ENCODE results near the gene GAB1. TPM values are rescaled to one million over a fixed set of nuclear protein-coding genes. Genes with fewer than 3 reads are reported as not detected.

GAB1 gene
- total RNA-seq, 2 donors from 2014 or later = 28.3 to 33.3 TPM

DNA sequence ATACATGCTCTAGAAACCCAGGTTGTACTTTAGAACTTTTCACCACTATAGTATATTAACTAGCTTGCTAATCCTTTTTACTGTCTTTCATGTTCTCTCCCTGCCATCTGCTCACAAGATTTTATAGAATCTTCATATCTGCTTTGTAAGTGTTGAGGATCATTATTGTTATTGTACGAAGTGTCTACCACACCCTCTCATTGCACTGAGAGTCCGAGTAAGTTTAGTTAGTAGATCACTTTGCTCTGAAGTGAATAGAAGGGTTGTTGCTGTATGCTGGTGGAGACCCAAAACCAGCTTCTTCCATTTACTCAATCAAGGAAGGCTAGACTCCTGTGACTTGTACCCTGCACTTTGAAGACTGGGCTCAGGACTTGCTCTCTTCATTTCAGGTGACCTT, 17.1 kb downstream of the GAB1 start:
- Mint-ChIP-seq H3K4me3 (no peak overlapping the region), H3K27me3 (ENCODE audit: insufficient read depth) (no peaks in the 10 kb centered on the region), H3K4me1 (peaks cover 44% of the 10 kb centered on the region), H3K36me3 (ENCODE audit: low read depth) (peaks cover 2% of the 10 kb centered on the region), H3K9me3 (no peaks in the 10 kb centered on the region), H3K27ac (no peak overlapping the region)
- Histone ChIP-seq H3K27me3 (ENCODE audit: control insufficient read depth, insufficient read depth, low read length, poor library complexity, severe bottlenecking) (no peaks in the 10 kb centered on the region), H3K4me3 (ENCODE audit: low read length) (no peak overlapping the region), H3K9me3 (ENCODE audit: control insufficient read depth, low read length) (no peaks in the 10 kb centered on the region), H3K27ac (ENCODE audit: low read depth, low read length) (no peak overlapping the region), H3K36me3 (ENCODE audit: control insufficient read depth, insufficient read depth, low read length) (no peaks in the 10 kb centered on the region), H3K9ac (ENCODE audit: extremely low read depth, low read length, poor library complexity, severe bottlenecking) (no peak overlapping the region), H3K4me1 (ENCODE audit: control insufficient read depth, insufficient read depth, low read length) (peaks cover 6% of the 10 kb centered on the region)
- 86% methylated on average over 2 of the region's 2 CpGs; no CpG with 5 or more reads in 1 of the 2 experiments for WGBS, 2 experiments (ENCODE audit: insufficient coverage in 1 of 2, insufficient read length in 1 of 2)
- TF ChIP-seq, protein P1, sequence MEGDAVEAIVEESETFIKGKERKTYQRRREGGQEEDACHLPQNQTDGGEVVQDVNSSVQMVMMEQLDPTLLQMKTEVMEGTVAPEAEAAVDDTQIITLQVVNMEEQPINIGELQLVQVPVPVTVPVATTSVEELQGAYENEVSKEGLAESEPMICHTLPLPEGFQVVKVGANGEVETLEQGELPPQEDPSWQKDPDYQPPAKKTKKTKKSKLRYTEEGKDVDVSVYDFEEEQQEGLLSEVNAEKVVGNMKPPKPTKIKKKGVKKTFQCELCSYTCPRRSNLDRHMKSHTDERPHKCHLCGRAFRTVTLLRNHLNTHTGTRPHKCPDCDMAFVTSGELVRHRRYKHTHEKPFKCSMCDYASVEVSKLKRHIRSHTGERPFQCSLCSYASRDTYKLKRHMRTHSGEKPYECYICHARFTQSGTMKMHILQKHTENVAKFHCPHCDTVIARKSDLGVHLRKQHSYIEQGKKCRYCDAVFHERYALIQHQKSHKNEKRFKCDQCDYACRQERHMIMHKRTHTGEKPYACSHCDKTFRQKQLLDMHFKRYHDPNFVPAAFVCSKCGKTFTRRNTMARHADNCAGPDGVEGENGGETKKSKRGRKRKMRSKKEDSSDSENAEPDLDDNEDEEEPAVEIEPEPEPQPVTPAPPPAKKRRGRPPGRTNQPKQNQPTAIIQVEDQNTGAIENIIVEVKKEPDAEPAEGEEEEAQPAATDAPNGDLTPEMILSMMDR (conservative IDR thresholded peaks at IDR 0.05) = no peak
- no peak for DNase-seq

DNA sequence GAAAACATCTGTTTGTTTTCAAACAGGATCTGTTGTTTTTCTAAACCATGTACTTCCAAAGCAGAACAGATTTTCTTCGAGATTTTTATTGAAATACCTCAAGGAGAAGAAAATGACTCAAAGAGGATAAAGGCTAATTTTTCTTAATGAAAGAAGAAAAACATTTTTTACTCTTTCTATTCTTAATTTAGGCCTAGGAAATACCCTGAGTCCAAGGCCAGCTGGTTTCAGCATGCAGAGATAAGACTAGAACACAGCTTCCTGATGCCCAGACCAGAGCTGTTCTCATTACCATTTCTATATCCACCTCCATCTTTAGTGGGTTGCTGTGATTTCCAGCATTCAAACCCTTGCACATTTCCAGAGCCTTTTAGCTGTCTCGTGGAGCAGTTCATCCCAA, 18.3 kb downstream of the GAB1 start:
- DNase-seq = no peak
- H3K4me3 Mint-ChIP-seq = no peak overlapping the region
- H3K27me3 Mint-ChIP-seq (ENCODE audit: insufficient read depth) = no peaks in the 10 kb centered on the region
- Histone ChIP-seq H3K4me3 (ENCODE audit: low read length) (no peak overlapping the region), H3K27ac (ENCODE audit: low read depth, low read length) (no peak overlapping the region), H3K27me3 (ENCODE audit: control insufficient read depth, insufficient read depth, low read length, poor library complexity, severe bottlenecking) (no peaks in the 10 kb centered on the region), H3K4me1 (ENCODE audit: control insufficient read depth, insufficient read depth, low read length) (peaks cover 6% of the 10 kb centered on the region), H3K9ac (ENCODE audit: extremely low read depth, low read length, poor library complexity, severe bottlenecking) (no peak overlapping the region), H3K9me3 (ENCODE audit: control insufficient read depth, low read length) (no peaks in the 10 kb centered on the region), H3K36me3 (ENCODE audit: control insufficient read depth, insufficient read depth, low read length) (no peaks in the 10 kb centered on the region)
- H3K27ac Mint-ChIP-seq = peak overlapping the region; percentile 91
- no peaks in the 10 kb centered on the region for H3K9me3 Mint-ChIP-seq
- WGBS, 2 experiments (ENCODE audit: insufficient coverage in 1 of 2, insufficient read length in 1 of 2) = 94% methylated on average over 2 of the region's 2 CpGs; no CpG with 5 or more reads in 1 of the 2 experiments
- TF ChIP-seq, protein P1 (conservative IDR thresholded peaks at IDR 0.05) = no peak
- H3K36me3 Mint-ChIP-seq (ENCODE audit: low read depth) = peaks cover 2% of the 10 kb centered on the region
- H3K4me1 Mint-ChIP-seq = peaks cover 48% of the 10 kb centered on the region

DNA sequence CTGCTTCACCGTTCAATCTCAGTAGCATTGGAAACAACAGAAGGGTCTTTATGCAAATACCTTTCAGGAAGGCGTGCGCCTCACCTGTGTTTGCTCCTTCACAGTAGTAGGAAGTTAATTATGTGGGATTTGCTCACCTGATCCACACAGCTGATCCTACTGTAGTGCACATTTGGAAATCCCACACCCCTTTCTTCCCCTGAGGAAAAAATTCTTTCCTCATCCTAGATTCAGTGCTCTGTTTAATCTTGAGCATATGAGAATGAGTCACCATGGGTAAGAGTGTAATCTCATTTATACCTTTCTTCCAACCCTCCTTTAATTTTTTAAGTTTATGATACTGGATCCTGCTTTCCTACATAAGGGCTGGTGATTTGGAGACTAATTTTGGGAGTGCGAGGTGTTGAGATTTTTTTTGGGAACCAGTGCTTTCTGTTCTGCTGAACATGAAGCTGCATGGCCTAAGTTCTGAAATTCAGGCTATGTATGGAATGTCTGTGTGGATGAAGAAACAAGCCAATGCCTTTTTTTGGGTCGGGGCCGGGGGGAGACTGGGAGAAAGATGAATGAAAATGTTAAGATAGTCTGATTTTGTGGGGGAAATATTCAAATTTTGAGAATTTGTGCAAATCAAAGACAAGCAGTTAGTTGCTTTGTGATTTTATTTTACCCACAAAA, 19.0 kb downstream of the GAB1 start:
- 80 to 87% methylated on average over 2 to 6 of the region's 6 CpGs for WGBS, 2 experiments (ENCODE audit: insufficient coverage in 1 of 2, insufficient read length in 1 of 2)
- Mint-ChIP-seq H3K27me3 (ENCODE audit: insufficient read depth) (no peaks in the 10 kb centered on the region), H3K36me3 (ENCODE audit: low read depth) (no peaks in the 10 kb centered on the region), H3K9me3 (no peaks in the 10 kb centered on the region), H3K4me1 (peaks cover 48% of the 10 kb centered on the region), H3K27ac (peak overlapping the region; percentile 91), H3K4me3 (peak overlapping the region; percentile 17)
- Histone ChIP-seq H3K9me3 (ENCODE audit: control insufficient read depth, low read length) (no peaks in the 10 kb centered on the region), H3K4me3 (ENCODE audit: low read length) (no peak overlapping the region), H3K27ac (ENCODE audit: low read depth, low read length) (no peak overlapping the region), H3K4me1 (ENCODE audit: control insufficient read depth, insufficient read depth, low read length) (peaks cover 6% of the 10 kb centered on the region), H3K27me3 (ENCODE audit: control insufficient read depth, insufficient read depth, low read length, poor library complexity, severe bottlenecking) (no peaks in the 10 kb centered on the region), H3K36me3 (ENCODE audit: control insufficient read depth, insufficient read depth, low read length) (no peaks in the 10 kb centered on the region), H3K9ac (ENCODE audit: extremely low read depth, low read length, poor library complexity, severe bottlenecking) (no peak overlapping the region)
- TF ChIP-seq, protein P1 (conservative IDR thresholded peaks at IDR 0.05) = no peak
- DNase-seq = no peak

Measured in endodermal cell (in vitro differentiated cells).